Measurements from ENCODE around the gene HNF1A.
"Not testable (repeated sequence)": the region's sequence is repeated elsewhere in the genome, so short reads cannot be mapped to it uniquely, and the experiment has no call there.

HNF1A gene

GRCh38 chr12:120940799-120941198 is 37.5 kb upstream of the HNF1A start:
- Histone ChIP-seq H3K27ac (ENCODE audit: low read depth, low read length) (no peak overlapping the region), H3K9ac (ENCODE audit: low read depth, low read length) (no peak overlapping the region), H3K9me3 (ENCODE audit: control insufficient read depth, insufficient read depth, low read length) (no peaks in the 10 kb centered on the region), H3K36me3 (ENCODE audit: control insufficient read depth, insufficient read depth, low read length) (no peaks in the 10 kb centered on the region), H3K4me3 (ENCODE audit: low read depth, low read length) (no peak overlapping the region), H3K4me1 (ENCODE audit: control insufficient read depth, insufficient read depth, low read length) (0 out of 2 replicates have a peak, but pooled peaks cover 2% of the 10 kb centered on the region), H3K27me3 (ENCODE audit: control insufficient read depth, insufficient read depth, low read length) (no peaks in the 10 kb centered on the region)

- no peaks in the 10 kb centered on the region for H3K27me3 ChIP-seq (ENCODE audit: control insufficient read depth, insufficient read depth, low read length)
- no peak overlapping the region for H3K9ac ChIP-seq (ENCODE audit: low read depth, low read length)
- H3K9me3 ChIP-seq (ENCODE audit: control insufficient read depth, insufficient read depth, low read length): no peaks in the 10 kb centered on the region
- H3K36me3 ChIP-seq (ENCODE audit: control insufficient read depth, insufficient read depth, low read length): no peaks in the 10 kb centered on the region
- H3K27ac ChIP-seq (ENCODE audit: low read depth, low read length): no peak overlapping the region
- H3K4me3 ChIP-seq (ENCODE audit: low read depth, low read length): no peak overlapping the region
- 0 out of 2 replicates have a peak, but pooled peaks cover 2% of the 10 kb centered on the region for H3K4me1 ChIP-seq (ENCODE audit: control insufficient read depth, insufficient read depth, low read length)
These were observed 36.9 kb upstream of the HNF1A start for GRCh38 chr12:120941412-120941811.

DNA sequence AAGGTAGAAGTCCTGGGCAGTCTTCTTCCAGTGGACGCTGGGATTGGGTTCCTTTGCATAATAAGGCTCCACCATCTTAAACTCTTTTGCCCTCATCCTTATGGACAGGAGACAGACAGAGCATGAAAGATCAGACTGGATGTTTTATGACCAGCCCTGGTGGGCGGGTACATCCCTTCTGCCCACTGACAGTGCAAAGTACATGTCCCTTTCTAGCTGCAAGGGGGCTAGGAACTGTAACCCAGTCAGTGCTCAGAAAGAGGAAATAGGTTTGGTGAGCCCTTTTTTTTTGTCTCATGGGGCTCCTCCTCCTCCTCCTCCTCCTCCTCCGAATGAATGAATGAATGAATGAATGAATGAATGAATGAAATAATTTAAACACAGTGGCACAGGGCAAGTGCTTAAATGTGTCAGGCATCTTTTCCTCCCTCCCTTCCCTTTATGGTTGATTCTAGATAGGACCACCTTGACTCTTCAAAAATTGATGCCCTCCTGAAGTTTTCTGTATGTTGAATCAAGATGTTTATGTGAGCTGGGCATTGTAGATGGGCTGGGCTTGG is 36.4 kb upstream of the HNF1A start:
- no peaks in the 10 kb centered on the region for H3K27me3 ChIP-seq (ENCODE audit: control insufficient read depth, insufficient read depth, low read length)
- H3K9me3 ChIP-seq (ENCODE audit: control insufficient read depth, insufficient read depth, low read length): no peaks in the 10 kb centered on the region
- H3K4me1 ChIP-seq (ENCODE audit: control insufficient read depth, insufficient read depth, low read length): 0 out of 2 replicates have a peak, but pooled peaks cover 2% of the 10 kb centered on the region
- H3K9ac ChIP-seq (ENCODE audit: low read depth, low read length): no peak overlapping the region
- no peaks in the 10 kb centered on the region for H3K36me3 ChIP-seq (ENCODE audit: control insufficient read depth, insufficient read depth, low read length)
- H3K27ac ChIP-seq (ENCODE audit: low read depth, low read length): no peak overlapping the region
- H3K4me3 ChIP-seq (ENCODE audit: low read depth, low read length): no peak overlapping the region

GRCh38 chr12:120943482-120943881 is 34.9 kb upstream of the HNF1A start:
- no peaks in the 10 kb centered on the region for H3K27me3 ChIP-seq (ENCODE audit: control insufficient read depth, insufficient read depth, low read length)
- H3K27ac ChIP-seq (ENCODE audit: low read depth, low read length): no peak overlapping the region
- no peak overlapping the region for H3K9ac ChIP-seq (ENCODE audit: low read depth, low read length)
- no peaks in the 10 kb centered on the region for H3K9me3 ChIP-seq (ENCODE audit: control insufficient read depth, insufficient read depth, low read length)
- H3K4me3 ChIP-seq (ENCODE audit: low read depth, low read length): no peak overlapping the region
- no peaks in the 10 kb centered on the region for H3K36me3 ChIP-seq (ENCODE audit: control insufficient read depth, insufficient read depth, low read length)
- H3K4me1 ChIP-seq (ENCODE audit: control insufficient read depth, insufficient read depth, low read length): 0 out of 2 replicates have a peak, but pooled peaks cover 2% of the 10 kb centered on the region

GRCh38 chr12:120944645-120945217 is 33.6 kb upstream of the HNF1A start:
- no peaks in the 10 kb centered on the region for H3K36me3 ChIP-seq (ENCODE audit: control insufficient read depth, insufficient read depth, low read length)
- no peak overlapping the region for H3K4me3 ChIP-seq (ENCODE audit: low read depth, low read length)
- H3K27me3 ChIP-seq (ENCODE audit: control insufficient read depth, insufficient read depth, low read length): no peaks in the 10 kb centered on the region
- H3K9ac ChIP-seq (ENCODE audit: low read depth, low read length): no peak overlapping the region
- H3K9me3 ChIP-seq (ENCODE audit: control insufficient read depth, insufficient read depth, low read length): no peaks in the 10 kb centered on the region
- H3K27ac ChIP-seq (ENCODE audit: low read depth, low read length): no peak overlapping the region
- H3K4me1 ChIP-seq (ENCODE audit: control insufficient read depth, insufficient read depth, low read length): 0 out of 2 replicates have a peak, but pooled peaks cover 2% of the 10 kb centered on the region

GRCh38 chr12:120945516-120945915 is 32.8 kb upstream of the HNF1A start:
- not testable (repeated sequence) for H3K4me1 ChIP-seq (ENCODE audit: control insufficient read depth, insufficient read depth, low read length); H3K27me3 ChIP-seq (ENCODE audit: control insufficient read depth, insufficient read depth, low read length); H3K36me3 ChIP-seq (ENCODE audit: control insufficient read depth, insufficient read depth, low read length); H3K27ac ChIP-seq (ENCODE audit: low read depth, low read length); H3K9ac ChIP-seq (ENCODE audit: low read depth, low read length); H3K4me3 ChIP-seq (ENCODE audit: low read depth, low read length); H3K9me3 ChIP-seq (ENCODE audit: control insufficient read depth, insufficient read depth, low read length)

GRCh38 chr12:120950260-120950799 is 28.0 kb upstream of the HNF1A start:
- H3K4me1 ChIP-seq (ENCODE audit: control insufficient read depth, insufficient read depth, low read length); H3K36me3 ChIP-seq (ENCODE audit: control insufficient read depth, insufficient read depth, low read length); H3K27ac ChIP-seq (ENCODE audit: low read depth, low read length); H3K9me3 ChIP-seq (ENCODE audit: control insufficient read depth, insufficient read depth, low read length); H3K4me3 ChIP-seq (ENCODE audit: low read depth, low read length); H3K27me3 ChIP-seq (ENCODE audit: control insufficient read depth, insufficient read depth, low read length); H3K9ac ChIP-seq (ENCODE audit: low read depth, low read length): not testable (repeated sequence)

GRCh38 chr12:120950807-120951206 is 27.5 kb upstream of the HNF1A start:
- Histone ChIP-seq H3K9me3 (ENCODE audit: control insufficient read depth, insufficient read depth, low read length) (no peaks in the 10 kb centered on the region), H3K4me1 (ENCODE audit: control insufficient read depth, insufficient read depth, low read length) (no peaks in the 10 kb centered on the region), H3K36me3 (ENCODE audit: control insufficient read depth, insufficient read depth, low read length) (no peaks in the 10 kb centered on the region), H3K27ac (ENCODE audit: low read depth, low read length) (no peak overlapping the region), H3K4me3 (ENCODE audit: low read depth, low read length) (no peak overlapping the region), H3K27me3 (ENCODE audit: control insufficient read depth, insufficient read depth, low read length) (no peaks in the 10 kb centered on the region), H3K9ac (ENCODE audit: low read depth, low read length) (no peak overlapping the region)

DNA sequence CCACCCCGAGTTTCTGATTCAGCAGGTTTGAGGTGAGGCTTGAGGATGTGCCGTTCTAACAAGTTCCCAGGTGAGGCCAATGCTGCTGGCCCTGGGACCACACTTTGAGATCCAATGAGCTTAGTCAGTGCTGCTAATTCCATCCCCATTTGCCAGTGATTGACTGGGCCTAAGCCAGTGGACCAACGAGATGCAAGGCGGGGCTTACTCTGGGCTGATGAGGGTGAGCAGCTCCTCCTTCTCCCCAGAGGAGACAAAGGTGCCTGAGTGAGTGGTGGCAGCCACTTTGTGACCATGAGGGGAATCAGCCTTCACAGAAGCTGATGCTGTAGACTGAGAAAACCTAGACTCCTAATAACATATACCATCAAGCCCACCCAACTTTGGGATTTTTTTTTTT is 23.1 kb upstream of the HNF1A start:
- no peaks in the 10 kb centered on the region for H3K36me3 ChIP-seq (ENCODE audit: control insufficient read depth, insufficient read depth, low read length)
- H3K9ac ChIP-seq (ENCODE audit: low read depth, low read length): no peak overlapping the region
- no peak overlapping the region for H3K4me3 ChIP-seq (ENCODE audit: low read depth, low read length)
- H3K4me1 ChIP-seq (ENCODE audit: control insufficient read depth, insufficient read depth, low read length): no peaks in the 10 kb centered on the region
- H3K27me3 ChIP-seq (ENCODE audit: control insufficient read depth, insufficient read depth, low read length): no peaks in the 10 kb centered on the region
- H3K27ac ChIP-seq (ENCODE audit: low read depth, low read length): no peak overlapping the region
- no peaks in the 10 kb centered on the region for H3K9me3 ChIP-seq (ENCODE audit: control insufficient read depth, insufficient read depth, low read length)

DNA sequence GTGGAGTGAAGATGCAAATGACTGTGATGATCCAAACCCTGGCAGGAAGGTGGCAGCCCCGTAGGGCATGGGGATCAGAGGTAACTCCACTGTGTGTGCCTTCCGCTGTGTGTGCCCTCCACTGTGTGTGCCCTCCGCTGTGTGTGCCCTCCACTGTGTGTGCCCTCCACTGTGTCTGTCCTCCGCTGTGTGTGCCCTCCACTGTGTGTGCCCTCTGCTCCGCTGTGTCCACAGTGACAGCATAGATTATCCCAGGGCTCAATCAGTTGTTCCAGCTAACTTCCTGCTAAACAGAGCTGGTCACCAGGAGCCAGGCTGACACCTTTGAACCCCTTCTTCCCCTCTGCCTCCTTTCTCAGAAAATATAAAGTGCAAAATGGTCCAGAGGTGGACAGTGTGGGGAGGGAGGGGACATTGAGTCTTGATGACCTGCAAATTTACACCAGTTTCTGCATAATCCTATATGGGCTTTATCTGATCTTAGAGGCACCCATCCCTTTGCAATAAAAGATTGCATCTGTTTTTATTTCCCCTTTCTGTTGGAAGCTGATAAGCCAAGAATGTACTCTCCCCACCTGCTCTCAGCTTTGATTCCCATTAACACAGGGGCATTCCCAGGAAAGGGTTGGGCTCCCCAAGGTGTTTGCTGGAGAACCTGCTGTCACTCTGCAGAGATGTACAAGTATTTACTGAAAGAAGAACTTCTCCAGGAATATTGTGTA is 21.6 kb upstream of the HNF1A start:
- no peak overlapping the region for H3K27ac ChIP-seq (ENCODE audit: low read depth, low read length)
- no peaks in the 10 kb centered on the region for H3K36me3 ChIP-seq (ENCODE audit: control insufficient read depth, insufficient read depth, low read length)
- H3K9me3 ChIP-seq (ENCODE audit: control insufficient read depth, insufficient read depth, low read length): no peaks in the 10 kb centered on the region
- H3K4me1 ChIP-seq (ENCODE audit: control insufficient read depth, insufficient read depth, low read length): no peaks in the 10 kb centered on the region
- no peaks in the 10 kb centered on the region for H3K27me3 ChIP-seq (ENCODE audit: control insufficient read depth, insufficient read depth, low read length)
- no peak overlapping the region for H3K9ac ChIP-seq (ENCODE audit: low read depth, low read length)
- no peak overlapping the region for H3K4me3 ChIP-seq (ENCODE audit: low read depth, low read length)

Data from HUES48 (cell line).